Endothelial cell of umbilical vein (primary cell): Measurements from ENCODE around the gene RNASEH1. TPM values are rescaled to one million over a fixed set of nuclear protein-coding genes. Genes with fewer than 3 reads are reported as not detected.

Source experiments
- BruUV-seq: library from RNA; stranded (reverse); fragments of 400-500 nt; replicated peaks from 2 replicates; lab custom pipeline; 2021; lab: Mats Ljungman, UMichigan
- CTCF ChIA-PET: fragments of 300-600, 350-600 bp; sonication (Branson Sonifier 250); formaldehyde crosslinking; loops from one replicate; lab custom pipeline; 2021; ENCODE audit warnings: antibody characterized with exemption, inconsistent platforms; lab: Charles Lee
- POLR2A ChIA-PET: fragments of 300-600, 350-600 bp; sonication (Branson Sonifier 250); formaldehyde crosslinking; loops from one replicate; lab custom pipeline; 2021; ENCODE audit warnings: antibody characterized with exemption, inconsistent platforms; lab: Charles Lee
- DNase-seq: peaks from one replicate; pipeline ENCODE4 v3.0.0-alpha.2; 2011; ENCODE audit warnings: low read depth, low spot score
- FAIRE-seq: peaks from 2 replicates; lab custom pipeline; 2011; peaks lifted over from hg19 to GRCh38; lab: Jason Lieb, UNC
- H2AFZ ChIP-seq: 2 replicates; pipeline ENCODE4 v1.6.0; 2012; ENCODE audit warnings: low read depth, low read length, control low read depth, inconsistent platforms
- H3K27ac ChIP-seq: 2 replicates; pipeline ENCODE4 v1.5.1; 2011; ENCODE audit warnings: low read depth, mild to moderate bottlenecking, control low read depth, low read length, moderate library complexity; ENCODE audit not compliant: insufficient read depth
- H3K27me3 ChIP-seq, 2 experiments: 2 replicates each; pipeline versions ENCODE4 v1.6.0 to v1.6.1; 2011; ENCODE audit warnings: low read length in 2 of 2, mixed read lengths in 1 of 2; ENCODE audit not compliant: control insufficient read depth in 2 of 2, insufficient read depth in 2 of 2
- H3K36me3 ChIP-seq, 2 experiments: 2 replicates in 1 of 2; 3 replicates in 1 of 2; pipeline ENCODE4 v1.5.1; 2011; ENCODE audit warnings: low read length in 2 of 2, mild to moderate bottlenecking in 1 of 2, moderate library complexity in 1 of 2; ENCODE audit not compliant: control insufficient read depth in 2 of 2, insufficient read depth in 2 of 2; ENCODE audit errors: extremely low read depth in 1 of 2
- H3K4me1 ChIP-seq: 3 replicates; pipeline ENCODE4 v1.5.1; 2011; ENCODE audit warnings: mild to moderate bottlenecking, low read length; ENCODE audit not compliant: control insufficient read depth, insufficient read depth; ENCODE audit errors: extremely low read depth
- H3K4me2 ChIP-seq: 2 replicates; pipeline ENCODE4 v1.6.1; 2011; ENCODE audit warnings: low read length, control low read depth, mixed read lengths; ENCODE audit not compliant: insufficient read depth
- H3K4me3 ChIP-seq, 3 experiments: fragments of 200-600 bp in 1 of 3; sonication (generic), shearing (Covaris generic) in 1 of 3; replicated peaks in 1 of 3; 2 replicates each; pipeline ENCODE4 v1.5.1; 2011 to 2016; ENCODE audit warnings: control low read depth in 3 of 3, low read length in 3 of 3, mild to moderate bottlenecking in 2 of 3, inconsistent platforms in 1 of 3, low read depth in 1 of 3, moderate library complexity in 1 of 3; ENCODE audit not compliant: insufficient read depth in 1 of 3
- H3K79me2 ChIP-seq: 2 replicates; pipeline ENCODE4 v1.6.0; 2012; ENCODE audit warnings: low read length, inconsistent platforms; ENCODE audit not compliant: control insufficient read depth, insufficient read depth
- H3K9ac ChIP-seq: replicated peaks from 2 replicates; pipeline ENCODE3; 2011; ENCODE audit warnings: low read length, control low read depth; ENCODE audit not compliant: insufficient read depth; ENCODE audit errors: extremely low read depth
- H3K9me1 ChIP-seq: replicated peaks from 3 replicates; pipeline ENCODE4 v1.6.0; 2011; ENCODE audit warnings: mild to moderate bottlenecking, low read length; ENCODE audit not compliant: control insufficient read depth, insufficient read depth; ENCODE audit errors: extremely low read depth
- H3K9me3 ChIP-seq: replicated peaks from 2 replicates; pipeline ENCODE4 v1.5.1; 2012; ENCODE audit warnings: low read length, inconsistent platforms; ENCODE audit not compliant: control insufficient read depth, insufficient read depth
- H4K20me1 ChIP-seq: replicated peaks from 2 replicates; pipeline ENCODE3; 2011; ENCODE audit warnings: mild to moderate bottlenecking, low read length; ENCODE audit not compliant: control insufficient read depth, insufficient read depth; ENCODE audit errors: extremely low read depth
- CTCF ChIP-seq, 2 donors: IDR thresholded peaks; 1 replicate in 1 of 2; 2 replicates in 1 of 2; pipeline ENCODE4 v1.5.1; 2011; ENCODE audit warnings: low read length in 2 of 2, mild to moderate bottlenecking in 2 of 2, moderate library complexity in 2 of 2, control low read depth in 1 of 2, inconsistent platforms in 1 of 2, low read depth in 1 of 2; ENCODE audit not compliant: insufficient read depth in 1 of 2; ENCODE audit errors: extremely low read depth in 1 of 2
- EZH2 ChIP-seq: IDR thresholded peaks from 2 replicates; pipeline ENCODE4 v1.6.1; 2012; ENCODE audit warnings: borderline replicate concordance, low read depth, mild to moderate bottlenecking, moderate library complexity, low read length, inconsistent platforms; ENCODE audit not compliant: severe bottlenecking
- FOS ChIP-seq: IDR thresholded peaks from 2 replicates; pipeline ENCODE4 v1.6.1; 2011; ENCODE audit warnings: mild to moderate bottlenecking, low read length, moderate library complexity, borderline replicate concordance; ENCODE audit not compliant: insufficient read depth
- GATA2 ChIP-seq: IDR thresholded peaks from 2 replicates; pipeline ENCODE4 v1.7.0; 2011; ENCODE audit warnings: low read depth, mild to moderate bottlenecking, moderate library complexity, mixed read lengths, low read length; ENCODE audit not compliant: insufficient read length, insufficient read depth
- JUN ChIP-seq: IDR thresholded peaks from 2 replicates; pipeline ENCODE4 v1.6.1; 2011; ENCODE audit warnings: borderline replicate concordance, low read depth; ENCODE audit not compliant: insufficient read length, insufficient read depth
- MAX ChIP-seq: IDR thresholded peaks from 2 replicates; pipeline ENCODE4 v1.6.1; 2011; ENCODE audit not compliant: insufficient read depth, insufficient read length
- MYC ChIP-seq: IDR thresholded peaks from one replicate; pipeline ENCODE4 v1.6.1; 2011; ENCODE audit warnings: mild to moderate bottlenecking, low read depth, low read length
- POLR2A ChIP-seq: IDR thresholded peaks from 2 replicates; pipeline ENCODE4 v1.6.1; 2012; ENCODE audit warnings: low read depth, mild to moderate bottlenecking, control low read depth, low read length
- POLR2AphosphoS5 ChIP-seq: IDR thresholded peaks from 2 replicates; pipeline ENCODE4 v1.6.1; 2012; ENCODE audit warnings: low read depth, mild to moderate bottlenecking, control low read depth, low read length, moderate library complexity; ENCODE audit not compliant: insufficient read depth
- dilution Hi-C: fragments of 300-500 bp; cut with MboI; formaldehyde crosslinking; loops from one replicate; pipeline ENCODE4 v1.15.0; 2019; ENCODE audit warnings: low sequenced_read_pairs; ENCODE audit not compliant: extremely low pct_ligation_motif_present
- intact Hi-C: fragments of 100-400 bp; cut with micrococcal nuclease; formaldehyde crosslinking; loops from one replicate; pipeline ENCODE4 v1.10.0; 2022
- polyA plus RNA-seq, 4 experiments: library from polyadenylated mRNA; depleted of rRNA in 3 of 4; stranded (reverse) in 3 of 4; unstranded in 1 of 4; fragments of >200 nt; gene quantifications; 2 replicates each; pipeline versions ENCODE4 v1.2.1 to v1.2.3, GENCODE V29; 2011 to 2012; ENCODE audit warnings: missing spikeins in 1 of 4
- total RNA-seq: library from RNA; stranded (reverse); gene quantifications from 2 replicates; pipeline ENCODE4 v1.2.3, GENCODE V29; 2021

Gene RNASEH1
- total and polyA plus RNA-seq, 2 donors (not counting 3 experiments of a cell fraction or from before 2014, with no cell fraction given) = 12.8 to 30.8 TPM

- Histone ChIP-seq H3K4me3 (no peak overlapping the region), H3K9me1 (no peaks in the 10 kb centered on the region), H3K36me3 (peaks cover 30 to 31% of the 10 kb centered on the region in 2 experiments), H3K4me2 (no peak overlapping the region), H3K9ac (no peak overlapping the region), H3K27me3 (no peaks in the 10 kb centered on the region), H4K20me1 (no peaks in the 10 kb centered on the region), H2AFZ (no peak overlapping the region), H3K9me3 (no peaks in the 10 kb centered on the region), H3K4me1 (peaks cover 12% of the 10 kb centered on the region), H3K79me2 (peaks cover 32% of the 10 kb centered on the region), H3K27ac (no peak overlapping the region)
- dilution Hi-C loops (no loop called here), intact Hi-C loops (no loop called here)
- POLR2A ChIA-PET = no interaction called here
- FAIRE-seq (no peak), DNase-seq (no peak)
- CTCF ChIA-PET = no interaction called here
- no peak for TF ChIP-seq JUN
- TF ChIP-seq POLR2AphosphoS5 = no peak
- TF ChIP-seq POLR2A = no peak
- BruUV-seq = no TSS peak
These were observed 4.2 kb downstream of the RNASEH1 start for GRCh38 chr2:3553946-3554345.

- FAIRE-seq = no peak
- Histone ChIP-seq H4K20me1 (no peaks in the 10 kb centered on the region), H3K9me3 (no peaks in the 10 kb centered on the region), H3K4me1 (no peaks in the 10 kb centered on the region), H3K27me3 (no peaks in the 10 kb centered on the region), H3K9ac (no peak overlapping the region), H3K4me3 (no peak overlapping the region), H3K27ac (no peak overlapping the region), H3K9me1 (no peaks in the 10 kb centered on the region), H3K4me2 (no peak overlapping the region), H3K79me2 (peaks cover 2% of the 10 kb centered on the region), H2AFZ (no peak overlapping the region), H3K36me3 (peaks cover 32 to 53% of the 10 kb centered on the region in 2 experiments)
- CTCF ChIA-PET = no interaction called here
- no peak for TF ChIP-seq MAX
- TF ChIP-seq FOS = no peak
- TF ChIP-seq EZH2 = no peak
- no peak for TF ChIP-seq POLR2AphosphoS5
- TF ChIP-seq CTCF (IDR thresholded peaks at IDR 0.05; ENCODE audit: extremely low read depth in 1 of 2, insufficient read depth in 1 of 2, low read depth in 1 of 2, low read length in 2 of 2) = no peak
- TF ChIP-seq POLR2A = no peak
- TF ChIP-seq JUN = no peak
- no peak for TF ChIP-seq MYC
- no peak for TF ChIP-seq GATA2
- POLR2A ChIA-PET = no interaction called here
- intact Hi-C loops (no loop called here), dilution Hi-C loops (no loop called here)
- DNase-seq = no peak
- no TSS peak for BruUV-seq
These were observed 10.2 kb downstream of the RNASEH1 start for GRCh38 chr2:3547915-3548314.
